ENCODE measurements around the gene HGS. TPM values are rescaled to one million over a fixed set of nuclear protein-coding genes. Genes with fewer than 3 reads are reported as not detected.

Gene HGS
- total and polyA plus RNA-seq, 2 donors (not counting 3 experiments of a cell fraction or from before 2014, with no cell fraction given), result 166 to 191 TPM

DNA sequence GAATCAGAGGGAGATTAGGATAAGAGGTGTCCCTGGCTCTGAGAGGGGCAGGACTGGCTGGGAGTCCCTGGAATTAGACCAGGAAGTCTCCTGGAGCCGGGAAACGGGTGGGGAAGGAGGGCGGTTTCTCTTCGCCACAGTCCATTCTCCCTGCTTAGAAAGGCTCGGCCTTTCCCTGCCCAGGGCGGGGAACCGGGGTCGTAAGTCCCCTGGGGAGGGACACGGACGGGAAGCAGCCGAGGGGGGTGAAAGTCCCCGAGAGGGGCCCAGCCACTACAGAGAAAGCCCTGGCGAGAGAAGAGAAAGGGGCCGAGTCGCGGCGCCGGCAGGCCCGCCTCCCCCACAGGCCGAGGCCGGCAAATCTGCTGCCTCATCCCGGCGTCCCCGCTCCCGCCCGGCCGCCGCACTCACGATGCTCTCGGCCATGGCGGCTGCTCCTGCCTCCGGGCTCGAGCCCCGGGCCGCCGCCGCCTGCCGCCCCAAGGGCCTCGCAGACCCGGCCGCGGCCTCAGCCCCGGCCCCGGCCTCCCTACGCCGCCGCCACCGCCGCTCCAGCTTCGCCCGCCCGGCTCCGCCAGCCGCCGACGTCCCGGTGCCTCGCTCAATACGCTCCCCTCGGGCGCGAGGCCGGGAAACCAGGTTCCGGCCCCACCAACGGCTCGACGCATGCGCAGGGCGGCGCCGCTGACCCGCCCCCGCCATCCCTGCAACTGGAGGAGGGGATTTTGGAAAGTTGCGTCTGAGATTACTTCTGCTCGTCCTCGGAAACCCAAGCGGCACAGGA lies 47.1 kb upstream of the HGS start, which contains the start of the genes NPLOC4 and TSPAN10:
Gene NPLOC4, minus strand, starts transcription at position 608 of the 784 bp plus-strand sequence. Its CDS starts 182 bp downstream, at position 426.
Gene TSPAN10, plus strand, starts transcription at position 692 of the 784 bp plus-strand sequence. CDS start 5,217 bp downstream, outside the sequence.
- FAIRE-seq, result no peak
- CTCF ChIA-PET, result interaction anchor here (1.0 to 1.1 kb wide), 2 partner anchors 11 to 29 kb away, joined by 3 to 4 read pairs; no protein-coding TSS in a partner anchor
- intact Hi-C loops (cut with micrococcal nuclease), result loop anchor here (2.0 kb wide), 1 partner anchor 30 kb away; the partner anchor contains the start of genes CCDC137 and OXLD1

DNA sequence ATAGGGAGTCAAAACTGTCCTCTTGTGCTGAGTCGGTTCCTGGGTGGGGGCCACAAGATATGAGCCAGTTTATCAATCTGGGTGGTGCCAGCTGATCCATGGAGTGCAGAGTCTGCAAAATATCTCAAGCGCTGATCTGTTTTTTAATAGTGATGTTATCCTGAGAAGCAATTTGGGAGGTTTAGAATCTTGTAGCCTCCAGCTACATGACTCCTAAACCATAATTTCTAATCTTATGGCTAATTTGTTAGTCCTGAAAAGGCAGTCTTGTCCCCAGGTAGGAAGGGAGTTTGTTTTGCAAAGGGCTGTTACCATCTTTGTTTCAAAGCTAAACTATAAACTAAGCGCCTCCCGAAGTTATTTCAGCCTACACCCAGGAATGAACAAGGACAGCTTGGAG lies 45.1 kb upstream of the HGS start:
- intact Hi-C loops (cut with micrococcal nuclease) (no loop called here), dilution Hi-C loops (cut with MboI; ENCODE audit: extremely low pct_ligation_motif_present, low sequenced_read_pairs) (no loop called here)
- POLR2A ChIA-PET, result interaction anchor here (0.5 to 0.7 kb wide), 2 partner anchors 80 to 245 kb away, joined by 3 to 8 read pairs; no protein-coding TSS in a partner anchor
- no peak overlapping the region for H3K27ac ChIP-seq (ENCODE audit: insufficient read depth, low read depth, low read length)
- H3K27me3 ChIP-seq (ENCODE audit: control insufficient read depth in 2 of 2, insufficient read depth in 2 of 2, low read length in 2 of 2), result no peaks in the 10 kb centered on the region
- no peaks in the 10 kb centered on the region for H3K36me3 ChIP-seq (ENCODE audit: control insufficient read depth in 2 of 2, extremely low read depth in 1 of 2, insufficient read depth in 2 of 2, low read length in 2 of 2)
- H3K9me1 ChIP-seq (replicated peaks; ENCODE audit: control insufficient read depth, extremely low read depth, insufficient read depth, low read length), result no peaks in the 10 kb centered on the region
- no peak overlapping the region for H3K4me2 ChIP-seq (ENCODE audit: insufficient read depth, low read length)
- FAIRE-seq (no peak), DNase-seq (ENCODE audit: low read depth, low spot score) (no peak)
- H2AFZ ChIP-seq (ENCODE audit: low read depth, low read length), result no peak overlapping the region
- no TSS peak for BruUV-seq (replicated peaks)
- H3K9me3 ChIP-seq (replicated peaks; ENCODE audit: control insufficient read depth, insufficient read depth, low read length), result no peaks in the 10 kb centered on the region
- H4K20me1 ChIP-seq (replicated peaks; ENCODE audit: control insufficient read depth, extremely low read depth, insufficient read depth, low read length), result no peaks in the 10 kb centered on the region
- no peak overlapping the region for H3K9ac ChIP-seq (replicated peaks; ENCODE audit: extremely low read depth, insufficient read depth, low read length)
- peaks cover 11% of the 10 kb centered on the region for H3K4me1 ChIP-seq (ENCODE audit: control insufficient read depth, extremely low read depth, insufficient read depth, low read length)
- no peak overlapping the region for H3K4me3 ChIP-seq (replicated peaks in 1 of 3; ENCODE audit: insufficient read depth in 1 of 3, low read depth in 1 of 3, low read length in 3 of 3)
- peaks cover 30% of the 10 kb centered on the region for H3K79me2 ChIP-seq (ENCODE audit: control insufficient read depth, insufficient read depth, low read length)
- no peak for TF ChIP-seq GATA2 (IDR thresholded peaks at IDR 0.05; ENCODE audit: insufficient read depth, insufficient read length, low read depth, low read length)
- TF ChIP-seq, protein P1, sequence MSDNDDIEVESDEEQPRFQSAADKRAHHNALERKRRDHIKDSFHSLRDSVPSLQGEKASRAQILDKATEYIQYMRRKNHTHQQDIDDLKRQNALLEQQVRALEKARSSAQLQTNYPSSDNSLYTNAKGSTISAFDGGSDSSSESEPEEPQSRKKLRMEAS (IDR thresholded peaks at IDR 0.05; ENCODE audit: insufficient read depth, insufficient read length), result no peak
- CTCF ChIA-PET, result no interaction called here

More for the DNA sequence above, 47.1 kb upstream of the HGS start, which contains the start of the genes NPLOC4 and TSPAN10:
- TF ChIP-seq FOS (IDR thresholded peaks at IDR 0.05; ENCODE audit: borderline replicate concordance, insufficient read depth, low read length) (no peak), POLR2AphosphoS5 (IDR thresholded peaks at IDR 0.05; ENCODE audit: insufficient read depth, low read depth, low read length) (peak; percentile 96), POLR2A (IDR thresholded peaks at IDR 0.05; ENCODE audit: low read depth, low read length) (peak; percentile 81)
- TF ChIP-seq, protein P1 (IDR thresholded peaks at IDR 0.05; ENCODE audit: insufficient read depth, insufficient read length), result peak; percentile 15
- peak; percentile 80 for DNase-seq (ENCODE audit: low read depth, low spot score)
- Histone ChIP-seq H3K27me3 (ENCODE audit: control insufficient read depth in 2 of 2, insufficient read depth in 2 of 2, low read length in 2 of 2) (no peaks in the 10 kb centered on the region), H3K27ac (ENCODE audit: insufficient read depth, low read depth, low read length) (peak within 1 kb of the TSS; percentile 75), H3K4me1 (ENCODE audit: control insufficient read depth, extremely low read depth, insufficient read depth, low read length) (peaks cover 11% of the 10 kb centered on the region), H3K4me2 (ENCODE audit: insufficient read depth, low read length) (peak within 1 kb of the TSS; percentile 94), H3K9me1 (replicated peaks; ENCODE audit: control insufficient read depth, extremely low read depth, insufficient read depth, low read length) (no peaks in the 10 kb centered on the region), H3K9ac (replicated peaks; ENCODE audit: extremely low read depth, insufficient read depth, low read length) (peak within 1 kb of the TSS; percentile 93), H3K79me2 (ENCODE audit: control insufficient read depth, insufficient read depth, low read length) (peaks cover 47% of the 10 kb centered on the region), H3K4me3 (replicated peaks in 1 of 3; ENCODE audit: insufficient read depth in 1 of 3, low read depth in 1 of 3, low read length in 3 of 3) (peak within 1 kb of the TSS; percentile 70 to 91 (median 84)), H3K9me3 (replicated peaks; ENCODE audit: control insufficient read depth, insufficient read depth, low read length) (no peaks in the 10 kb centered on the region), H4K20me1 (replicated peaks; ENCODE audit: control insufficient read depth, extremely low read depth, insufficient read depth, low read length) (peaks cover 6% of the 10 kb centered on the region), H2AFZ (ENCODE audit: low read depth, low read length) (peak within 1 kb of the TSS; percentile 99), H3K36me3 (ENCODE audit: control insufficient read depth in 2 of 2, extremely low read depth in 1 of 2, insufficient read depth in 2 of 2, low read length in 2 of 2) (no peaks in the 10 kb centered on the region)
- TSS peak; percentile 36 for BruUV-seq (replicated peaks)
- POLR2A ChIA-PET, result interaction anchor here (0.9 kb wide), 1 partner anchor 20 kb away, joined by 4 read pairs; the partner anchor contains the start of gene PDE6G
- dilution Hi-C loops (cut with MboI; ENCODE audit: extremely low pct_ligation_motif_present, low sequenced_read_pairs), result no loop called here

Data from endothelial cell of umbilical vein (primary cell).